Measurements from ENCODE around the gene CYYR1.

Gene CYYR1

DNA sequence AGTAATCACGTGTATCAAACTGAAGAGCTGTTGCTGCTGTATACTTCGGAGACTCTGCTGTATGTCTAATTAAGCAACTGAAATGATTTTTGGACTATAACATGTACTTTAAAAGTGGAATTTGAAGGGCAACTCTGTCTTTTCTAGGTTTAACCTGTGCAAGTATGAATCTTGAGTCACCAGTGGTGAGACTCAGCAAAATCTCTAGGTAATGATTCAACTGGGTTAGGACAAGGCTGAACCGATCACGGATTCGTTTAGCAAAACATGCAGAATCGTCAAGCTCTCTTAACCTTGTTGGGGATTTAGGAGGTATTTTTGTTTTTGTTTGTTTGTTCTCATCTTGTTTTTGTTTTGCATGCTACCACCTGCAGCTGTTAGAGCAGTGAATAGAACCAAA, 149.6 kb downstream of the CYYR1 start:
- no peak for DNase-seq

DNA sequence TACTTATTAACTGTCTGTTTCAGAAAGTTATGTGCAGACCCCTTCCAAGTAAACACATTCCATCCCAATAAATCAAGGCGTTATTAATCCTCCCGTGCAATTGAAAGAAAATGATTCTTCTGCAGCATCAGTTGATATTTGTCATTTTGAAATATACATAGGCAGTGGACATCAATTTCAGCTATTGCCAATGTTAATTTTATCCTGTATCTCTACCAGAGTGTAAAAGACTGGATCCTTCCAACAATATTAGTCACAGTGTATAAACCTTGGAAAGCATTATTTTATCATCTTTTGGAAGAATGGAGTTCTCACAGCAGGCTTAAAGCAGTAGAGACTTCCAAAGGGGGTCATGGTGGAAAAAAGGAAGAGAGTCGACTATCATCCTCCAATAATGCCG, 150.4 kb downstream of the CYYR1 start:
- no peak for DNase-seq

DNA sequence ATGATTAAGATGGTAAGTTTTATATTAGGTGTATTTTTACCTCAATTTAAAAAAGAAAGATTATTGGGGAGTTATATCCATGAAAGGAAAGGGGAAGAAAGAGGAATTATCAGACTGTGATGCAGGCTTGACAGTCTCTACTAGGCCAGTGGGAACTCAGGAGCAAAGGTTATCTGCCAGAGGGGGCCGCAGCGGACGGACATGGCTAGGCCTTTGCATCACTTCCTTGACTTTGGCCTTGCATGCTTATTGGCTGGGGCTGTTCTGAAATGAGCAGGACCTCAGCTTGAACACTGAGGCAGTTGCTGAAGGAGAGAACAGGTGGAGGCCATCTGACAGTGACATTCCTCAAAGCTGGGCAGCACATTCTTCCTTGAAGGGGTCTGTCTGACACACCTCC, 150.9 kb downstream of the CYYR1 start:
- no peak for DNase-seq

DNA sequence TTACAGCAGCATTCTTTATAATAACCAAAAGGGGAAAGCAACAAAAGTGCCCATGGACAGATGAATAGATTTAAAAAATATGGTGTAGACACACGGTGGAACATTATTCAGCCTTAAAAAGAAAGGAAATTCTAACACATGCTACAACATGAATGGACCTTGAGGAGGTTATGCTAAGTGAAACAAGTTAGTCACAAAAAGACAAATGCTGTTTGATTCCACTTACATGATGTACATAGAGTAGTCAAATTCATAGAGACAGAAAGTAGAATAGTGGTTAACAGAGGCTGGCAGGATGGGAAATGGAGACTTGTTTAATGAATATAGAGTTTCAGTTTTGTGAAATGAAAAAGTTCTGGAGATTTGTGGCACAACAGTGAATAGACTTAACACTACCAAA, 151.4 kb downstream of the CYYR1 start:
- DNase-seq = no peak

All from NCI-H226 (cell line).